Activated CD8-positive, alpha-beta memory T cell treated with anti-CD3 and anti-CD28 coated beads for 24 hours (primary cell): ENCODE data around the gene BCAN.
"Not testable (repeated sequence)": the region's sequence is repeated elsewhere in the genome, so short reads cannot be mapped to it uniquely, and the experiment has no call there.

Source experiments
- DNase-seq: peaks from one replicate; pipeline ENCODE4 v3.0.0-alpha.2; 2020

The BCAN gene, protein sequence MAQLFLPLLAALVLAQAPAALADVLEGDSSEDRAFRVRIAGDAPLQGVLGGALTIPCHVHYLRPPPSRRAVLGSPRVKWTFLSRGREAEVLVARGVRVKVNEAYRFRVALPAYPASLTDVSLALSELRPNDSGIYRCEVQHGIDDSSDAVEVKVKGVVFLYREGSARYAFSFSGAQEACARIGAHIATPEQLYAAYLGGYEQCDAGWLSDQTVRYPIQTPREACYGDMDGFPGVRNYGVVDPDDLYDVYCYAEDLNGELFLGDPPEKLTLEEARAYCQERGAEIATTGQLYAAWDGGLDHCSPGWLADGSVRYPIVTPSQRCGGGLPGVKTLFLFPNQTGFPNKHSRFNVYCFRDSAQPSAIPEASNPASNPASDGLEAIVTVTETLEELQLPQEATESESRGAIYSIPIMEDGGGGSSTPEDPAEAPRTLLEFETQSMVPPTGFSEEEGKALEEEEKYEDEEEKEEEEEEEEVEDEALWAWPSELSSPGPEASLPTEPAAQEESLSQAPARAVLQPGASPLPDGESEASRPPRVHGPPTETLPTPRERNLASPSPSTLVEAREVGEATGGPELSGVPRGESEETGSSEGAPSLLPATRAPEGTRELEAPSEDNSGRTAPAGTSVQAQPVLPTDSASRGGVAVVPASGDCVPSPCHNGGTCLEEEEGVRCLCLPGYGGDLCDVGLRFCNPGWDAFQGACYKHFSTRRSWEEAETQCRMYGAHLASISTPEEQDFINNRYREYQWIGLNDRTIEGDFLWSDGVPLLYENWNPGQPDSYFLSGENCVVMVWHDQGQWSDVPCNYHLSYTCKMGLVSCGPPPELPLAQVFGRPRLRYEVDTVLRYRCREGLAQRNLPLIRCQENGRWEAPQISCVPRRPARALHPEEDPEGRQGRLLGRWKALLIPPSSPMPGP

DNA sequence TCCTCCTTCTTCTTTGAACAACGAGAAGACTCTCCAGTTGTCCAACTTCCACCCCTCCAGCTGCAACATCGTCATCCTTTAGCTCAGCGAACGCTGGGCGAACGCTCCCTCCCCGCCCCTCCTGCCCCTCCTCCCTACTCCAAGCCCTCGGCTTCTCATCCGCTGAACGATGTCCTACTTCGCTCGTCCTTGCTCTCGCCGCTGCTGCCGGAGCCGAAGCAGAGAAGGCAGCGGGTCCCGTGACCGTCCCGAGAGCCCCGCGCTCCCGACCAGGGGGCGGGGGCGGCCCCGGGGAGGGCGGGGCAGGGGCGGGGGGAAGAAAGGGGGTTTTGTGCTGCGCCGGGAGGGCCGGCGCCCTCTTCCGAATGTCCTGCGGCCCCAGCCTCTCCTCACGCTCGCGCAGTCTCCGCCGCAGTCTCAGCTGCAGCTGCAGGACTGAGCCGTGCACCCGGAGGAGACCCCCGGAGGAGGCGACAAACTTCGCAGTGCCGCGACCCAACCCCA lies at the start of gene BCAN:
TSS of gene BCAN (plus strand) at position 357 of the 504 bp plus-strand sequence. CDS start 3,938 bp downstream, outside the sequence.
- no peak for DNase-seq

DNA sequence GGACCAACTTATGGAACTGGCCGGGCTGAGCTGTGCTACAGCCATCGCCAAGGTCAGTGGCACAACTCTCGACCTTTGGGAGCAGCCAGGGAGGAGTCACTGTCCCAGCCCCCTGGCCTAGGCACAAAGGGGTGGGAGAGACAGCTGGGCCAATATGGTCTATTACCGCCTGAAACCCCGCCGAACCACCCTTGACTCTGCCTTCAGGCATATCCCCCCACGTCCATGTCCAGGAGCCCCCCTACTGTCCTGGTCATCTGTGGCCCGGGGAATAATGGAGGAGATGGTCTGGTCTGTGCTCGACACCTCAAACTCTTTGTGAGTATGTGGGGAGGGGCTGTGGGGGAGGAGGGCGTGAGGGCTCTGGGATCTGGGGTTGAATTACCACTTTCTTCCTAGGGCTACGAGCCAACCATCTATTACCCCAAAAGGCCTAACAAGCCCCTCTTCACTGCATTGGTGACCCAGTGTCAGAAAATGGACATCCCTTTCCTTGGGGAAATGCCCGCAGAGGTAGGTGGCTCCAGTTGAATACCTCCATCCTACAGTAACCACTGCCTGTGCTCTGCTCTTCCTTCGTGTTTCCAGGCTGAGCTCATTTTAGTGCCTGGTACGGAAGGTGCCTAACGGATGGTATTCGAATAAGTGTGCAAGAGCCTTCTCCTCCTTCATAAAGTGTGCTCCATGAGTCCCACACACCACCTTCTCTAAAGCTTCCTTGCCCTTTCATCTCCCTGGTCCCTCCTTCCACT lies 49.6 kb upstream of the BCAN start:
- DNase-seq = no peak

DNA sequence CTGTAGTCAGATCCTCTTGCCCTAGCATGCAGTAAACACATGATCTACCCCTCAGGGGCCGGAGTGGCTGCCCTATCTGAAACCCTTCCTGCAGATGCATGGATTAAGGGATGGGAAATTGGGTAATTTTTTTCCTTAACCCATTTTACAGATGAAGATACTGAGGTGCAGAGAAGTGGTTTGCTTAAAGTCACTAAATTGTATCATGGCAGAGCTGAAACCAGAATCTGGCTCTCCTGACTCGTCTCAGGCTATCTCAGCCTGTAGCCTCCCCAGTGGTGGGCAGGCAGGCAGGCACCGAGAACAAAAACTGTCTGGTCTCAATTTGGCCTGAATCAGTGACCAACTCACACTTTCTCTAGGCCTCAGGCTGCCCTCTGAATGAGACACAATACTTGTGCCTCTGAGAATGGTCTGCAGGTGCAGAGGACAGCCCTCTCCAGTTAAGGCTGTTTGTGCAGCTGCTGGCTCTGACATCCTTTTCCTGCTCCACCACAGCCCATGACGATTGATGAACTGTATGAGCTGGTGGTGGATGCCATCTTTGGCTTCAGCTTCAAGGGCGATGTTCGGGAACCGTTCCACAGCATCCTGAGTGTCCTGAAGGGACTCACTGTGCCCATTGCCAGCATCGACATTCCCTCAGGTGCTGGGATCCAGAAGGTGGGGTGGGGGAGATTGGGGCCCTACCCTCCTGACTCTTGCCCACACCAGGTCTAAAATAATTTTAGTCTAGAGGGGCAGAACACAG lies 48.8 kb upstream of the BCAN start:
- DNase-seq = no peak

DNA sequence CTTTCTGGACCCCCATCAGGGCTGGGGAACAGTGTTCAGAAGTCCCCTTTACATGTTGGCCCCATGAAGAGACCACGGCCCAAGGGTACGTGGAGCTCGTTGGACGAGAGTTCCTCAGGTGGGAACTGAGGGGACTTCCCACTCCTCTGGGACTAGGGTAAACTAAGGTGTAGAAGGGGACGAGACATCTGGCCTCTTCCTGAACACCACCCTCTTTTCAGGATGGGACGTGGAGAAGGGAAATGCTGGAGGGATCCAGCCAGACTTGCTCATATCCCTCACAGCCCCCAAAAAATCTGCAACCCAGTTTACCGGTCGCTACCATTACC lies 48.3 kb upstream of the BCAN start:
- DNase-seq = no peak

DNA sequence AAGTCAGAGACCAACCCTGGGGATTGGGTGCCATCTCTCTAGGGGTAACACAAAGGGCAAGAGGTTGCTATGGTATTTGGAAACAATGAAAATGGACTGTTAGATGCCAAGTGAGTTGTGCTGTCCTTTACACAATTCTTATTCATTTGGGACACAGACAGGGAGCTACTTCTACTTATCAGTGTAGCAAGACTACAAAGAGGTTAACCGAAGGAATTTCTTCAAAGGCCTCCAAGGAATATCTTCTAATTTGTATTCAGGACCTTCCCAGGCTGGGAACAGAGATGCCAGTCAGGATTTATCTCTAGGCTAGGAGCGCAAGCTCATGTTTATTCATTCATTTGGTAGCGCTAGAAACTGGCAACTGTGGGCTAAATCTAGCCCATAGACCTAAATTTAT lies 47.7 kb upstream of the BCAN start:
- DNase-seq = no peak

DNA sequence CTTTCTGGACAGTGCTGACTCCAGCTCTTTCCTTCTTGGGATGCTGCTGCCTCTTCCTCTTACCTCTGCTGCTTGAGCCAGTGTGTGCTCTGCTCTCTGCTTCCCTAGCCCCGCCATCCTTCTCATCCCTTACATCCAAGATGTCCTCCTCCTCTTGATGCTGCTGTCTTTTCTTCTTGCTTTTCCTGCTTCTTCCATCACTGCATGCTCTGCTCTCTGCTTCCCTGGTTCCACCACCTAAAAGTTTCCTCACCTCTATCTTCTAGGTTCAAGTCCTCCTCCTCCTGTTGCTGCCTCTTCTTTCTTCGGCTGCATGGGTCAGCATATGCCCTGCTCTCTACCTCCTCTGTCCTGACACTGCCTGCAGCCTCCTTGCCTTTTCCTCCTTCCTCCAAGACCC lies 46.9 kb upstream of the BCAN start:
- DNase-seq = no peak

DNA sequence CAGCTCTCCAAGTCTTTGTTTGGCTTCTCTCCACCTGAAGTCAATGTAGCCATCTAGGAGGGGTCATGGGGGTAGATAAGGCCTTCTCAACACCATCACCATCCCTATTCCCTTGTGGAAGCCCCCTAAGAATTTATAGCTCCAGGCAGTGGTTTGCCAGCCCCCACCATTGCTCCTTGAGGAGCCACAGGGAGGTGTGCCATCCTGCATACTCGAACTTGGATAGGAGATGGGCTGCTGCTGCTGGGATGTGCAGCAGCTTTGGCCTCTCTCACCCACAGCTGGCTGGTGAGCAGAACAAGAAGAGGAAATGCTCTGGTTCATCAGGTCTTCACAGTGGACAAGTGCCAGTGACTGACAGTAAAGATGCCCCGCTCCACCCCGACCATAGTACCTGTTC lies 45.5 kb upstream of the BCAN start:
- no peak for DNase-seq

DNA sequence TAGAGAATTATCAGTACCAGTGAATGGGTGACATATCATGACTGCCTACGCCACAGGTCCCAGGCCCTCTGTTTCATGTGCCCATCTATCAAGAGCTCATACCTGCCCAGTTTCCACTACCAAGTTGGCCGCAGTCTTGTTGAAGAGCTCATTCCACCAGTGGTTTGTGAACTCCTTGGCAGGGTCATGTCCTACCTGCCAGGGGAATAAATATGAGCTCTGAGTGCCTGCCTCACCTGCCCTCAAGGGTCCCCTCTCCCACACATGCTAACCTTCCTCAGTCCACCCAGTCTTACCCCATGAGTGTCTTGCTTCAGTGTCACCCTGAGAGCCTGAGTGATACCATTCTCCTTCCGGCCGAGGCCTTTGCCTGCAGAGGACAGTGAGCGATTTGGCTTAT lies 43.8 kb upstream of the BCAN start:
- no peak for DNase-seq

DNA sequence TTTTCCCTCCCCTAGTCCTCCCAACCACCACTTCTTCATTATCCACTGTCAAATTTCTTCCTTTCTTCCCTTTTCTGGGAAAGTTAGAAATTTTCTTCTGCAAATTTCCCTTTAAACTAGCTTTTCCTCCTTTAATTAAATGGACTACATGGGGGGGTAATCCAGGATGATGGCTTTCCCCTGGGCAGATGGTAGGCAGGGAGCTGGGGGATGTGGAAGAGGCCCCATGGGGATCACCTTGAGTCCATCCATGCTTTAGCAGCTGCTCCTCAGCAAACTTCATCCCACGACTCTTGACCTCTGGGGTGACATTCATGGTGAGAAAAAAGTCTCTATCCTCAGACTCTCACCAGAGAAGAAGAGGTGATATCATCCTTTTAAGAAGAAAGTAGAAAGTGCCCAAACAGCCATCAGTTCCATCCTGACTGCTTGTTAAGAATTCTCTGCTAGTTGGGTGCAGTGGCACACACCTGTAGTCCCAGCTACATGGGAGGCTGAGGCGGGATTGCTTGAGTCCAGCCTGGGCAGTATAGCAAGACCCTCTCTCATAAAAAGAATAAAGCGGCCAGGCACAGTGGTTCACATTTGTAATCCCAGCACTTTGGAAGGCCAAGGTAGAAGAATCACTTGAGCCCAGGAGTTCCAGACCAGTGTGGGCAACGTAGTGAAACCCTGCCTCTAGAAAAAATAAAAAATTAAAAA lies 43.0 kb upstream of the BCAN start:
- DNase-seq = no peak

DNA sequence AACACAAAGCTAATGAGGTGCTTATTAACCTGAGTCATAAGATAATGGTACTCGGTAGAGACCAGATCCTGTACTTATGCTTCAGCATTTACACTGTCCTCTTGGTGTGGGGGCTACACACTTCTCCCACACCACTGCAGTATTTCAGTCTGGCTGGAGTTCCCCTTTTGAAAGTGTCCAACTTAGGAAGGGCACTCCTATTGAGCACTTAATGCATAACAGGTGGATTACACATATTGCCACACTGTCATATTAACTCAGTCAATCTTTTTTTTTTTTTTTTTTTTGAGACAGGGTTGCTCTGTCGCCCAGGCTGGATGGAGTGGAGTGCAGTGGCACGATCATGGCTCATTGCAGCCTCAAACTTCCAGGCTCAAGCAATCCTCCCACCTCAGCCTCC lies 42.1 kb upstream of the BCAN start:
- no peak for DNase-seq

DNA sequence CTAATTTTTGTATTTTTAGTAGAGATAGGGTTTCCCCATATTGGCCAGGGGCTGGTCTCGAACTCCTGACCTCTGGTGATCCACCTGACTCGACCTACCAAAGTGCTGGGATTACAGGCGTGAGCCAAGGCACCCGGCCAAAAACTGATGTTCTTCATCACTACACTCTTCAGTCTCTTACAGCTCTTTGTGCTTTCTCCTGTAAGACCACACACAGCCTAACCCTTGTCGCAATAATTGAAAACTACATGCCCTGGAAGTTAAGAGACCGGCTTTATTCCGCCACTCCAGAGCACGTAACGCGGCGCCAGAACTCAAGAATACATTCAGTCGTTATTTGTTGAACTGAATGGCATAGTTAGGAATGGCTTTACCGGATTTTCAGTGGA lies 41.2 kb upstream of the BCAN start:
- DNase-seq = no peak

DNA sequence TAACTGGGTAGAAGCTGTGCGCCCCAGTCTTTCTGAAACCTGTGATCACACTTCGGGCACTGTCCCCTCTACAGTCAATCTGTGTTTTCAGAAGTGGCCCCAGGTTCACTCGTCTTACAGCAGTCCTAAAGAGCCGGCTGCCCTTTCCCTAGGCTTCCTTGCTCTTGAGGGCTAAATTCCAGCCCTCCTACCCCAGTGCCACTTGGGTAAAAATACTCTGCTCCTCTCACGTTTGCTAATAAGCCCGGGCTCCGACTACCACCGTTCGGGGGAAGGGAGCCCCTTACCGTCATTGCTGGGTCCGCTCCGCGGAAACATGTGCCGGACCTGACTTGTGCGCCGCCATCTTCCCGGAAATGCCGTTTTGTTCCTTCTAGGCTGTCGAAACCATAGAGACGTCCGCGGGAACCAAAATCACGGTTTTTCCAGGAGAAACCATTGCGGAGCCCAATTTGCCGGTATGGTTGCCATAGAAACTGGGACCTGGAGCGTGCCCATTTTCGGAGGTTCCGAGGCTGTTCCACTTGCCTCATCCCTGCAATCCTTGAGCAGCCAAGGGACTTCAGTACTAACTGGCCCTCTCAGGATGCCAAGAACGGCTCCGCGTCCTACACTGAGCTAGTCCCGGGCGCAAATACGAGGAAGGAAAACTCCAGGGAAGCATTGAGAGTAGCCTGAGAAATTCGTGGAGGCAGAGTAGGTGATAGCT lies 40.6 kb upstream of the BCAN start, which contains the start of gene GPATCH4:
TSS of gene GPATCH4 (minus strand) at position 358 of the 709 bp plus-strand sequence.
- DNase-seq = peak; percentile 90

DNA sequence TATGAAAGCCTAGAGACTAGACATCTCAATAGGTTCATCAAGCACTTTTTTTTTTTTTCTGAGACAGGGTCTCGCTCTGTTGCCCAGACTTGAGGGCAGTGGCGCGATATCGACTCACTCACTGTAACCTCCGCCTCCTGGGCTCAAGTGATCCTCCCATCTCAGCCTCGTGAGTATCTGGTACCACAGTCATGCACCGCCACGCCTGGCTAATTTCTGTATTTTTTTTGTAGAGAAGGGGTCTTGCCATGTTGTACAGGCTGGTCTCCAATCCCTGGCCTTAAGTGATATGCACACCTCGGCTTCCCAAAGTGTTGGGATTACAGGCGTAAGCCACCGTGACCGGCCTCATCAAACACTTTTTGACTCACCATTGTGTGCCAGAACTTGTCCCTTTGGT lies 40.0 kb upstream of the BCAN start:
- no peak for DNase-seq

DNA sequence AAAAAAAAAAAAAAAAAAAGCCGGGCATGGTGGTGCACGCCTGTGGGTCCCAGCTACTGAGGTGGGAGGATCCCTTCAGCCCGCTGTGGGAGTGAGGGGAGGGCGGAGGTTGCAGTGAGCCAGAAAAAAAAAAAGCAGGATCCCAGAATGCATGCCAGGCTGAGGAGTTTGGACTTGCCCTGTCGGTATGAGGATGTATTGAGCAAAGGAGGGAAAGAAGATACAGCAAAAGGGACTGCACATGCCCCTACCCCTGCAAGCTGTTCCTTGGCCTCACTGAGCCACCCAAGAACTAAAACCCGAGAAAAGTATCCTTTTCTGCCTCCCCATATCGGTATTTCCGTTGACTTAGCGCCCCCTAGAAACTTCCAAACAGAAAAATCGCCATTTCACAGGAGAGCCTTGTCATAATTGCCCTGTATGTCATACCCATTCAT lies 39.3 kb upstream of the BCAN start:
- no peak for DNase-seq

DNA sequence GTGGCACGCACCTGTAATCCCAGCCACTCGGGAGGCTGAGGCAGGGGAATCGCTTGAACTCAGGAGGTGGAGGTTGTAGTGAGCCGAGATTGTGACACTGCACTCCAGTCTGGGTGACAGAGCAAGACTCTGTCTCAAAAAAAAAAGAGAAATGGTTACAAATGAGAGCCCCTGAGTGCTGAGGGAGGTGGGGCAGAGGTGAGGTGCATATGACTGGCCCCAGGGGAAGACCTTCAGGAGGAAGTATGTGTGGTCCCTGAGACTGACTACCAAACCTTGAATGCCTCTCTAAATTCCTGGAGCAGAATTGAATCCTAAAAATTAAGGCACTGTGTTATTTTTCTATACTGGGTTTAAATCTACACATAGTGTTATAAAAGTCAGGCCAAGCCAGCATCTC lies 34.6 kb upstream of the BCAN start:
- DNase-seq = not testable (repeated sequence)

DNA sequence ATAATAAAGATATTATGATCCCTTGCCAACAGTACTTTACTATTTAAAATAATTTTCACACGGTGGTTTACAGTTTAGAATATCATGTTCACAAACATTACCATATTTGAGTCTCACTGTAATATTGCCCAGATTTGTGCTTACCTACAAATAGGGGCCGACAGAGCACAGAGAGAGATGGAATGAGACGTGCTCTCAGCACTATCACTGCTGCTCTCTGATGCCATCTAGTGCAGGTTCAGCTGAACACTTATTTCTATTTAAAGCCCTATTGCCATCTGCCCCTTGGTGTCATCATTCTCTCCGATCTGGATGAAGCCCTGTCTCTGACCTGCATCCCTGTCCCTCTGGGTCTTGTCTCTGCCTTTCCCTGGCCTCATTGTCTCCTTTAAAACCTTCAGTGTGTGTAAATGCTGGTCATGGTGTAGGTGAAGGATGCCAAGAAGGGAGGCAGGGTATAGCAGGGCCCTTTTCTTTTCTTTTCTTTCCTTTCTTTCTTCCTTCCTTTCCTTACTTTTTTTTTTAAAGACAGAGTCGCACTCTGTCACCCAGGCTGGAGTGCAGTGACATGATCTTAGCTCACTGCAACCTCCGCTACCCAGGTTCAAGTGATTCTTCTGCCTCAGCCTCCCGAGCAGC lies 33.8 kb upstream of the BCAN start:
- peak; percentile 76 for DNase-seq

DNA sequence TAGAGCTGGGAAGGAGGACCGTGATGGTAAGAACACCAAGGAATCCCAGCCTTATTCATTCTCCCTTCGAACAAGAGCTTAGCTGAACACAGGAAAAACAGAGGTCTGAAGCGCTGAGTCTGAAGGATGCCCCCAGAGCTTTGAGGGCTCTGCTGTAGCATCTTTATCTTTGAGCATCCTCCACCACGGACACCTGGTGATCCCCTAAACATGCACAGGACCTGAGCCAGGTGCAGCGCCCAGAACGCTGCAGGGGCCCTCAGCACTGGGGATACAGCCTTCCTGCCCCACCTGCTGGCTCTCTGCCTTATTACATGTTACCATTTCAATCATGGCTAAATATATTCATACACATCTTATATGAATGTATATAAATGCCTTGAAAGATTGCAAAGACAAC lies 32.9 kb upstream of the BCAN start:
- peak; percentile 75 for DNase-seq

DNA sequence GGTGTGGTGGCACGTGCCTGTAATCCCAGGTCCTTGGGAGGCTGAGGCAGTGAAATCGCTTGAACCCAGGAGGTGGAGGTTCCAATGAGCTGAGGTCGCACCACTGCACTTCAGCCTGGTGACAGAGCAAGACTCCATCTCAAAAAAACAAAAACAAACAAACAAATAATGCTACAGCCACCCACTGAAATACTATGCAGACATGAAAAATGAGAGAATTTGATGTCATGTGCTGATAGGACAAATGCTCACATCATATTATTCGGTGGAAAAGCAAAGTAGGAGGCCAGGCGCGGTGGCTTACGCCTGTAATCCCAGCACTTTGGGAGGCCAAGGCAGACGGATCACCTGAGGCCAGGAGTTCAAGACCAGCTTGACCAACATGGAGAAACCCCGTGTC lies 31.8 kb upstream of the BCAN start:
- DNase-seq = not testable (repeated sequence)

DNA sequence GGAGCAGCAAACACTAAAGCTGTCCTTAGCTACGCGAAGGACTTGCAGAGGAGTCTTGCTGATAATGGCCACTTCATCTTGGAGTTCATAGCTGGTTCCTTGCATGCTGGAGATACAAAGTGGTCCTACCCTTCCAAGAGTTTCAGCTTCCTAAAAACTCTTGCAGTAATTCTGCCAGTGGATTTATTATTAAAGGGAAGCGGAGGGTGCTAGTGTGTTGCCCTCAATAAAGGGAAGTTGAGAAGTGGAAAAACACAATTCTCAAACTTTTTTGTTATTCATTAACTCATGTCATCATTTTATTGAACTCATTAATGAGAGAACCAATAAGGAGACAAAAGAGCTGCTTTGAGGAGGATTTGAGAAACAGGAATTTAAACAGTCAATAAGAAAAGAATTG lies 29.3 kb upstream of the BCAN start:
- no peak for DNase-seq

DNA sequence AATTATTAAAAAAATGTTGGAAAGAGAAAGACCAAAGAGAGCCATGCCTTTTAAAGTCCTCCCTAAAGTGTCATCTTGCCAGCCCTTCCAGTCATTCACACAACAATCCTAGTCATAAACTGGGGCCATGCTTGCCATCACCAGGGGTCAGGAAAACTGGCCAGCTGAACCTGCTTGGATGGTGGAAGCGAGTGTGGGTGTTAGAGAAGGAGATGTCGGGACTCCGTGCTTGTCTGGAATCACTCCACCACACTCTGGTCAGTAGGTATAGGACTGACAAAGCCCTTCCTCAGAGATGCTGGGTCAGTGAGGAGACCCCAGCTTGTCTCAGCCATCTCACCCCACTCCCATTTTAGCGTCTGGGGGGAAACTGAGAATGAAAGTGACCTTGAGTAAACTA lies 26.0 kb upstream of the BCAN start:
- DNase-seq = no peak

DNA sequence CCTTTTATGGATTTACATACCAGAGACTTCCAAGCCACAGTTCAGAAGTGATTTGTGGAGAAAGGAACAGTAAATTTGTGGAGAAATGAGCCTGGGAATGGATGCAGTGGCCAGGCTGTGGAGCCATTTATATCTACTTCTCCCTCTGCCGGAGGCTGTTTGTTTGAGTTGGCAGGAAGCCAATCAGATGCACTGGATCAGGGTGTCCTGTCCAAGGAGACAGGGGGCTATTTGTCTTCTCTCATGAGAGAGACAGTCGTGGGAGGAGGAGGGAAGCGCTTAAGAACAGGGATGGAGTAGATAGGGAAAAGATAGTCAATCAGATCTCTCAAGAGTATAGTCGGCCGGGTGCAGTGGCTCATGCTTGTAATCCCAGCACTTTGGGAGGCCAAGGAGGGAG lies 25.5 kb upstream of the BCAN start:
- DNase-seq = no peak
